Endothelial cell (in vitro differentiated cells): ENCODE results near the gene ASAP2. TPM values are rescaled to one million over a fixed set of nuclear protein-coding genes. Genes with fewer than 3 reads are reported as not detected.

Experiments used
- DNase-seq: peaks from one replicate; pipeline ENCODE4 v3.0.0; 2021; ENCODE audit warnings: low spot score
- H3K27ac Mint-ChIP-seq: one replicate; pipeline ENCODE4 v1.8.0; 2021; ENCODE audit warnings: mixed read lengths, inconsistent platforms; ENCODE audit not compliant: unreplicated experiment
- H3K27me3 Mint-ChIP-seq: one replicate; pipeline ENCODE4 v1.8.0; 2021; ENCODE audit warnings: mild to moderate bottlenecking, moderate library complexity, mixed read lengths, inconsistent platforms; ENCODE audit not compliant: unreplicated experiment
- H3K36me3 Mint-ChIP-seq: one replicate; pipeline ENCODE4 v1.8.0; 2021; ENCODE audit warnings: mild to moderate bottlenecking, low read depth, mixed read lengths, inconsistent platforms; ENCODE audit not compliant: unreplicated experiment
- H3K4me1 Mint-ChIP-seq: one replicate; pipeline ENCODE4 v1.8.0; 2021; ENCODE audit warnings: mild to moderate bottlenecking, mixed read lengths, inconsistent platforms; ENCODE audit not compliant: unreplicated experiment
- H3K4me3 Mint-ChIP-seq: one replicate; pipeline ENCODE4 v1.8.0; 2021; ENCODE audit warnings: mild to moderate bottlenecking, mixed read lengths, inconsistent platforms; ENCODE audit not compliant: unreplicated experiment
- H3K9me3 Mint-ChIP-seq: one replicate; pipeline ENCODE4 v1.8.0; 2021; ENCODE audit warnings: mixed read lengths, inconsistent platforms; ENCODE audit not compliant: unreplicated experiment
- CTCF ChIP-seq: fragments of 200-600 bp; sonication (generic); IDR thresholded peaks from one replicate; pipeline ENCODE4 v1.5.0; 2021; ENCODE audit warnings: antibody characterized with exemption; ENCODE audit not compliant: unreplicated experiment
- total RNA-seq: library from RNA; stranded (reverse); fragmentation: NEBNext Ultra II Directional; extraction: Animal tissue kit (Norgen Biotek cat#: 25700); gene quantifications from one replicate; pipeline ENCODE4 v1.2.1, GENCODE V29; 2021; ENCODE audit not compliant: unreplicated experiment

ASAP2 gene
- total RNA-seq, 1 donor from 2014 or later: 31.8 TPM

DNA sequence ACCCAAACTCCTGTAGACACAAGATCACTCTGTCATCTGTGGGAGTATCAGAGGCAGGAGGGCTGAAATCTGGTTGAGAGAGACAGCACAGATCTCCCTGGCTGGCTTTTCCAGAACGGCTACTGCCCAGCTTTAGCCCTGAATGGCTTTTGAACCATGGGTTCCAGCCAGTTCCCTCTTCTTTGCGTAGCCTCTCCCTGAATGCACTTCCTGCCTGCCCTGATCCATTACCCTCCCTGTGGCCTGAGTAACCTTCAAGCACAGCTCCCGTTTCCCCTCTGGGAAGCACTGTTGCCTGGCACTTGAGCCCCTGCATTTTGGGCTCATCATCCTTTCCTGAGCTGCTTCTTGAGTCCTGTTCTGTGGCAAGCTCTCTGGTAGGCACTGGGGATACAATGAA, 68.8 kb downstream of the ASAP2 start:
- Mint-ChIP-seq H3K9me3 (no peaks in the 10 kb centered on the region), H3K27me3 (peaks cover 8% of the 10 kb centered on the region), H3K4me3 (no peak overlapping the region), H3K4me1 (peaks cover 35% of the 10 kb centered on the region), H3K27ac (peak overlapping the region; percentile 74), H3K36me3 (peaks cover 8% of the 10 kb centered on the region)
- DNase-seq: no peak
- TF ChIP-seq CTCF: no peak

DNA sequence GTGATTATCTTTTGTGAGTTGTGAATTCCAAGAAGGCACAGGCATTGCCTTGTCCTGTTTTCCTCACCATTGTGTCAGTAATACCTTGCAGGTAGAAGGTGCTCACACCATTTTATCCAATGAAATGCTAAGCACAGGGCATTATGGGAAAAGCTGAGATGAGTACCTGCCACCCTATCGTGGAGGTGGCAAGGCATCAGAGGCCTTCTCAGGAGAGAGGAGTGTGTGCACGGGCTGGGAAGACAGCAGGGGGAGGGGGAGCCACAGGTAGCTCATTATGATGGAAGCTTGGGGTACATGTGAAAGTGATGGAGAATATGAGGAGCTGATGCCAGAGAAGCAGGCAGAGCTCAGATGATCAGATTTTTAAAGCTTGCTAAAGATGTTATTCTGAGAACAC, 69.5 kb downstream of the ASAP2 start:
- Mint-ChIP-seq H3K9me3 (no peaks in the 10 kb centered on the region), H3K36me3 (peaks cover 8% of the 10 kb centered on the region), H3K4me1 (peaks cover 33% of the 10 kb centered on the region), H3K27ac (peak overlapping the region; percentile 43), H3K27me3 (peaks cover 7% of the 10 kb centered on the region), H3K4me3 (no peak overlapping the region)
- DNase-seq: no peak
- no peak for TF ChIP-seq CTCF

- H3K36me3 Mint-ChIP-seq: peaks cover 8% of the 10 kb centered on the region
- H3K27ac Mint-ChIP-seq: no peak overlapping the region
- no peak for DNase-seq
- TF ChIP-seq CTCF: no peak
- peaks cover 5% of the 10 kb centered on the region for H3K27me3 Mint-ChIP-seq
- H3K4me1 Mint-ChIP-seq: peaks cover 33% of the 10 kb centered on the region
- no peak overlapping the region for H3K4me3 Mint-ChIP-seq
- no peaks in the 10 kb centered on the region for H3K9me3 Mint-ChIP-seq
Measured at GRCh38 chr2:9276901-9277451, 70.4 kb downstream of the ASAP2 start.

- Mint-ChIP-seq H3K27ac (peak overlapping the region; percentile 18), H3K27me3 (peaks cover 5% of the 10 kb centered on the region), H3K36me3 (peaks cover 8% of the 10 kb centered on the region), H3K9me3 (no peaks in the 10 kb centered on the region), H3K4me3 (no peak overlapping the region), H3K4me1 (peaks cover 28% of the 10 kb centered on the region)
- DNase-seq: no peak
- TF ChIP-seq CTCF: no peak
Measured at GRCh38 chr2:9278439-9278838, 71.8 kb downstream of the ASAP2 start.

- no peak for DNase-seq
- no peak for TF ChIP-seq CTCF
- no peak overlapping the region for H3K27ac Mint-ChIP-seq
- H3K9me3 Mint-ChIP-seq: no peaks in the 10 kb centered on the region
- H3K27me3 Mint-ChIP-seq: peaks cover 5% of the 10 kb centered on the region
- H3K4me1 Mint-ChIP-seq: peaks cover 19% of the 10 kb centered on the region
- H3K4me3 Mint-ChIP-seq: no peak overlapping the region
- H3K36me3 Mint-ChIP-seq: peaks cover 8% of the 10 kb centered on the region
Measured at GRCh38 chr2:9279426-9279825, 72.8 kb downstream of the ASAP2 start.
